Astrocyte (in vitro differentiated cells and primary cell): ENCODE measurements around the gene CUL5. TPM values are rescaled to one million over a fixed set of nuclear protein-coding genes. Genes with fewer than 3 reads are reported as not detected.

Experiments
- DNase-seq: peaks from one replicate; pipeline ENCODE4 v3.0.0-alpha.2; 2010; ENCODE audit warnings: low read depth
- FAIRE-seq: peaks from 2 replicates; lab custom pipeline; 2011; peaks lifted over from hg19 to GRCh38; lab: Jason Lieb, UNC
- H2AFZ ChIP-seq: 2 replicates; pipeline ENCODE4 v1.6.0; 2012; ENCODE audit warnings: low read depth, low read length, inconsistent platforms
- H3K27ac ChIP-seq: 2 replicates; pipeline ENCODE4 v1.5.1; 2011; ENCODE audit warnings: low read depth, low read length, inconsistent platforms
- H3K27me3 ChIP-seq: 2 replicates; pipeline ENCODE4 v1.6.0; 2011; ENCODE audit warnings: low read length, inconsistent platforms; ENCODE audit not compliant: insufficient read depth
- H3K36me3 ChIP-seq: 2 replicates; pipeline ENCODE4 v1.5.1; 2011; ENCODE audit warnings: low read length, inconsistent platforms; ENCODE audit not compliant: insufficient read depth
- H3K4me1 ChIP-seq: 2 replicates; pipeline ENCODE4 v1.5.1; 2011; ENCODE audit warnings: low read length, inconsistent platforms; ENCODE audit not compliant: insufficient read depth
- H3K4me2 ChIP-seq: 2 replicates; pipeline ENCODE4 v1.6.0; 2012; ENCODE audit warnings: low read length, inconsistent platforms
- H3K4me3 ChIP-seq: 2 replicates; pipeline ENCODE4 v1.5.1; 2011; ENCODE audit warnings: low read depth, mild to moderate bottlenecking, low read length, inconsistent platforms; ENCODE audit not compliant: insufficient read depth
- H3K79me2 ChIP-seq: 2 replicates; pipeline ENCODE4 v1.6.0; 2012; ENCODE audit warnings: mild to moderate bottlenecking, low read length, inconsistent platforms; ENCODE audit not compliant: insufficient read depth
- H3K9ac ChIP-seq: 2 replicates; pipeline ENCODE4 v1.6.0; 2012; ENCODE audit warnings: mild to moderate bottlenecking, low read length, inconsistent platforms
- H3K9me3 ChIP-seq: 2 replicates; pipeline ENCODE4 v1.5.1; 2012; ENCODE audit warnings: low read depth, mild to moderate bottlenecking, low read length, inconsistent platforms; ENCODE audit not compliant: insufficient read depth
- H4K20me1 ChIP-seq: 2 replicates; pipeline ENCODE4 v1.6.0; 2012; ENCODE audit warnings: low read length, inconsistent platforms; ENCODE audit not compliant: insufficient read depth
- H3K27ac Mint-ChIP-seq: one replicate; pipeline ENCODE4 v1.8.0; 2021; ENCODE audit warnings: mild to moderate bottlenecking, mixed read lengths; ENCODE audit not compliant: unreplicated experiment
- H3K27me3 Mint-ChIP-seq: one replicate; pipeline ENCODE4 v1.8.0; 2021; ENCODE audit warnings: low read depth, mixed read lengths; ENCODE audit not compliant: unreplicated experiment
- H3K36me3 Mint-ChIP-seq: one replicate; pipeline ENCODE4 v1.8.0; 2021; ENCODE audit warnings: low read depth, mixed read lengths; ENCODE audit not compliant: unreplicated experiment
- H3K4me1 Mint-ChIP-seq: one replicate; pipeline ENCODE4 v1.8.0; 2021; ENCODE audit warnings: low read depth, mixed read lengths; ENCODE audit not compliant: unreplicated experiment
- H3K4me3 Mint-ChIP-seq: one replicate; pipeline ENCODE4 v1.8.0; 2021; ENCODE audit warnings: mild to moderate bottlenecking, moderate library complexity, mixed read lengths; ENCODE audit not compliant: unreplicated experiment
- H3K9me3 Mint-ChIP-seq: one replicate; pipeline ENCODE4 v1.8.0; 2021; ENCODE audit warnings: mild to moderate bottlenecking, mixed read lengths; ENCODE audit not compliant: unreplicated experiment
- CTCF ChIP-seq: IDR thresholded peaks from 2 replicates; pipeline ENCODE4 v1.5.1; 2011; ENCODE audit warnings: low read depth, mild to moderate bottlenecking, inconsistent platforms, low read length, moderate library complexity; ENCODE audit not compliant: insufficient read depth
- EZH2 ChIP-seq: IDR thresholded peaks from 2 replicates; pipeline ENCODE4 v1.6.1; 2012; ENCODE audit warnings: mild to moderate bottlenecking, low read length, inconsistent platforms; ENCODE audit not compliant: insufficient read depth
- total RNA-seq: library from RNA; stranded (reverse); gene quantifications from 2 replicates; pipeline ENCODE4 v1.2.1, GENCODE V29; 2021

CUL5 gene
- total RNA-seq, 1 donor from 2014 or later, result 40.9 TPM

- Histone ChIP-seq H3K4me3 (no peak overlapping the region), H3K36me3 (no peaks in the 10 kb centered on the region), H3K9ac (no peak overlapping the region), H3K4me2 (no peak overlapping the region), H4K20me1 (peaks cover 59% of the 10 kb centered on the region), H3K4me1 (peaks cover 13% of the 10 kb centered on the region), H3K9me3 (no peaks in the 10 kb centered on the region), H3K27me3 (no peaks in the 10 kb centered on the region), H3K27ac (no peak overlapping the region), H2AFZ (no peak overlapping the region), H3K79me2 (peaks cover 85% of the 10 kb centered on the region)
- FAIRE-seq, result no peak
- Mint-ChIP-seq H3K4me3 (no peak overlapping the region), H3K27me3 (no peaks in the 10 kb centered on the region), H3K27ac (no peak overlapping the region), H3K9me3 (peaks cover under 1% of the 10 kb centered on the region), H3K36me3 (no peaks in the 10 kb centered on the region), H3K4me1 (peaks cover 5% of the 10 kb centered on the region)
- TF ChIP-seq CTCF (no peak), EZH2 (no peak)
- DNase-seq, result no peak
Observed at GRCh38 chr11:108012139-108012725, 3.5 kb downstream of the CUL5 start.

- Mint-ChIP-seq H3K27me3 (no peaks in the 10 kb centered on the region), H3K4me1 (peaks cover 6% of the 10 kb centered on the region), H3K36me3 (peaks cover 4% of the 10 kb centered on the region), H3K9me3 (peaks cover 2% of the 10 kb centered on the region), H3K27ac (no peak overlapping the region), H3K4me3 (no peak overlapping the region)
- Histone ChIP-seq H3K4me3 (no peak overlapping the region), H3K79me2 (peaks cover 100% of the 10 kb centered on the region), H3K9ac (no peak overlapping the region), H3K4me2 (no peak overlapping the region), H3K27me3 (no peaks in the 10 kb centered on the region), H3K4me1 (peaks cover 4% of the 10 kb centered on the region), H3K36me3 (no peaks in the 10 kb centered on the region), H4K20me1 (peaks cover 92% of the 10 kb centered on the region), H3K9me3 (no peaks in the 10 kb centered on the region), H2AFZ (no peak overlapping the region), H3K27ac (no peak overlapping the region)
- no peak for DNase-seq
- no peak for FAIRE-seq
- no peak for TF ChIP-seq EZH2
- TF ChIP-seq CTCF, result no peak
Observed at GRCh38 chr11:108016647-108017046, 7.9 kb downstream of the CUL5 start.

- no peak overlapping the region for H3K27ac ChIP-seq
- no peak overlapping the region for H3K9ac ChIP-seq
- FAIRE-seq (no peak), DNase-seq (no peak)
- no peaks in the 10 kb centered on the region for H3K9me3 ChIP-seq
- no peak overlapping the region for H3K4me2 ChIP-seq
- H3K4me3 Mint-ChIP-seq, result no peak overlapping the region
- H3K4me1 ChIP-seq, result peaks cover 4% of the 10 kb centered on the region
- H3K36me3 ChIP-seq, result no peaks in the 10 kb centered on the region
- no peak overlapping the region for H3K4me3 ChIP-seq
- H3K27me3 Mint-ChIP-seq, result no peaks in the 10 kb centered on the region
- H3K36me3 Mint-ChIP-seq, result peaks cover 4% of the 10 kb centered on the region
- peaks cover 6% of the 10 kb centered on the region for H3K4me1 Mint-ChIP-seq
- H2AFZ ChIP-seq, result no peak overlapping the region
- H3K27me3 ChIP-seq, result no peaks in the 10 kb centered on the region
- peaks cover 2% of the 10 kb centered on the region for H3K9me3 Mint-ChIP-seq
- no peak overlapping the region for H3K27ac Mint-ChIP-seq
- peaks cover 90% of the 10 kb centered on the region for H4K20me1 ChIP-seq
- TF ChIP-seq EZH2, result no peak
- TF ChIP-seq CTCF, result no peak
- peaks cover 100% of the 10 kb centered on the region for H3K79me2 ChIP-seq
Observed at GRCh38 chr11:108018708-108019107, 10.0 kb downstream of the CUL5 start.
